Measurements from ENCODE around the gene USP12. TPM values are rescaled to one million over a fixed set of nuclear protein-coding genes. Genes with fewer than 3 reads are reported as not detected.

USP12 gene
- total RNA-seq, 4 donors from 2014 or later, result 26.2 to 39.0 (median 28.9) TPM

- no peak for TF ChIP-seq CTCF (IDR thresholded peaks at IDR 0.05; ENCODE audit: low read depth)
Observed at GRCh38 chr13:27201661-27202060, 30.1 kb upstream of the USP12 start.

- no peak for TF ChIP-seq CTCF (IDR thresholded peaks at IDR 0.05; ENCODE audit: low read depth)
Observed at GRCh38 chr13:27200413-27201070, 28.9 kb upstream of the USP12 start.

- no peak for TF ChIP-seq CTCF (IDR thresholded peaks at IDR 0.05; ENCODE audit: low read depth)
Observed at GRCh38 chr13:27199696-27200095, 28.1 kb upstream of the USP12 start.

- no peak for TF ChIP-seq CTCF (IDR thresholded peaks at IDR 0.05; ENCODE audit: low read depth)
Observed at GRCh38 chr13:27199211-27199610, 27.6 kb upstream of the USP12 start.

GRCh38 chr13:27194895-27195764 is 23.5 kb upstream of the USP12 start:
- TF ChIP-seq CTCF (IDR thresholded peaks at IDR 0.05; ENCODE audit: low read depth), result no peak

GRCh38 chr13:27194209-27194608 is 22.6 kb upstream of the USP12 start:
- TF ChIP-seq CTCF (IDR thresholded peaks at IDR 0.05; ENCODE audit: low read depth), result no peak

- TF ChIP-seq CTCF (IDR thresholded peaks at IDR 0.05; ENCODE audit: low read depth), result no peak
Observed at GRCh38 chr13:27193496-27193895, 21.9 kb upstream of the USP12 start.
